Endothelial cell (in vitro differentiated cells): ENCODE data around the gene HERC2. TPM values are rescaled to one million over a fixed set of nuclear protein-coding genes. Genes with fewer than 3 reads are reported as not detected.
"Not testable (repeated sequence)": the region's sequence is repeated elsewhere in the genome, so short reads cannot be mapped to it uniquely, and the experiment has no call there.

Source experiments
- DNase-seq: peaks from one replicate; pipeline ENCODE4 v3.0.0; 2021; ENCODE audit warnings: low spot score
- H3K27ac Mint-ChIP-seq: one replicate; pipeline ENCODE4 v1.8.0; 2021; ENCODE audit warnings: mixed read lengths, inconsistent platforms; ENCODE audit not compliant: unreplicated experiment
- H3K27me3 Mint-ChIP-seq: one replicate; pipeline ENCODE4 v1.8.0; 2021; ENCODE audit warnings: mild to moderate bottlenecking, moderate library complexity, mixed read lengths, inconsistent platforms; ENCODE audit not compliant: unreplicated experiment
- H3K36me3 Mint-ChIP-seq: one replicate; pipeline ENCODE4 v1.8.0; 2021; ENCODE audit warnings: mild to moderate bottlenecking, low read depth, mixed read lengths, inconsistent platforms; ENCODE audit not compliant: unreplicated experiment
- H3K4me1 Mint-ChIP-seq: one replicate; pipeline ENCODE4 v1.8.0; 2021; ENCODE audit warnings: mild to moderate bottlenecking, mixed read lengths, inconsistent platforms; ENCODE audit not compliant: unreplicated experiment
- H3K4me3 Mint-ChIP-seq: one replicate; pipeline ENCODE4 v1.8.0; 2021; ENCODE audit warnings: mild to moderate bottlenecking, mixed read lengths, inconsistent platforms; ENCODE audit not compliant: unreplicated experiment
- H3K9me3 Mint-ChIP-seq: one replicate; pipeline ENCODE4 v1.8.0; 2021; ENCODE audit warnings: mixed read lengths, inconsistent platforms; ENCODE audit not compliant: unreplicated experiment
- CTCF ChIP-seq: fragments of 200-600 bp; sonication (generic); IDR thresholded peaks from one replicate; pipeline ENCODE4 v1.5.0; 2021; ENCODE audit warnings: antibody characterized with exemption; ENCODE audit not compliant: unreplicated experiment
- total RNA-seq: library from RNA; stranded (reverse); fragmentation: NEBNext Ultra II Directional; extraction: Animal tissue kit (Norgen Biotek cat#: 25700); gene quantifications from one replicate; pipeline ENCODE4 v1.2.1, GENCODE V29; 2021; ENCODE audit not compliant: unreplicated experiment

The HERC2 gene
- total RNA-seq, 1 donor from 2014 or later: 84.6 TPM

- no peaks in the 10 kb centered on the region for H3K9me3 Mint-ChIP-seq
- peak overlapping the region; percentile 16 for H3K27ac Mint-ChIP-seq
- peaks cover 25% of the 10 kb centered on the region for H3K36me3 Mint-ChIP-seq
- no peak for TF ChIP-seq CTCF
- H3K4me1 Mint-ChIP-seq: peaks cover 2% of the 10 kb centered on the region
- no peak for DNase-seq
- H3K4me3 Mint-ChIP-seq: no peak overlapping the region
- H3K27me3 Mint-ChIP-seq: no peaks in the 10 kb centered on the region
Observed at GRCh38 chr15:28208583-28208982, 113.4 kb downstream of the HERC2 start.

- H3K27ac Mint-ChIP-seq, H3K4me3 Mint-ChIP-seq, H3K9me3 Mint-ChIP-seq, H3K4me1 Mint-ChIP-seq, DNase-seq, H3K27me3 Mint-ChIP-seq: not testable (repeated sequence)
- peaks cover 32% of the 10 kb centered on the region for H3K36me3 Mint-ChIP-seq
Observed at GRCh38 chr15:28205640-28206039, 116.3 kb downstream of the HERC2 start.

- Mint-ChIP-seq H3K36me3 (peaks cover 42% of the 10 kb centered on the region), H3K4me1 (peaks cover 13% of the 10 kb centered on the region)
- DNase-seq, H3K27me3 Mint-ChIP-seq, H3K4me3 Mint-ChIP-seq, H3K9me3 Mint-ChIP-seq, H3K27ac Mint-ChIP-seq: not testable (repeated sequence)
Observed at GRCh38 chr15:28203055-28203828, 118.7 kb downstream of the HERC2 start.

- not testable (repeated sequence) for H3K4me3 Mint-ChIP-seq, H3K9me3 Mint-ChIP-seq, H3K27me3 Mint-ChIP-seq, DNase-seq, H3K27ac Mint-ChIP-seq
- Mint-ChIP-seq H3K36me3 (peaks cover 41% of the 10 kb centered on the region), H3K4me1 (peaks cover 13% of the 10 kb centered on the region)
Observed at GRCh38 chr15:28202124-28202523, 119.9 kb downstream of the HERC2 start.

GRCh38 chr15:28198215-28198614 is 123.8 kb downstream of the HERC2 start:
- not testable (repeated sequence) for H3K4me3 Mint-ChIP-seq, H3K27ac Mint-ChIP-seq, H3K27me3 Mint-ChIP-seq, DNase-seq, H3K9me3 Mint-ChIP-seq
- H3K36me3 Mint-ChIP-seq: peaks cover 44% of the 10 kb centered on the region
- H3K4me1 Mint-ChIP-seq: peaks cover 10% of the 10 kb centered on the region

- H3K36me3 Mint-ChIP-seq: peaks cover 44% of the 10 kb centered on the region
- DNase-seq, H3K9me3 Mint-ChIP-seq, H3K4me3 Mint-ChIP-seq, H3K27me3 Mint-ChIP-seq, H3K27ac Mint-ChIP-seq: not testable (repeated sequence)
- H3K4me1 Mint-ChIP-seq: peaks cover 10% of the 10 kb centered on the region
Observed at GRCh38 chr15:28197694-28198093, 124.3 kb downstream of the HERC2 start.

GRCh38 chr15:28196581-28196980 is 125.4 kb downstream of the HERC2 start:
- not testable (repeated sequence) for H3K27me3 Mint-ChIP-seq, H3K9me3 Mint-ChIP-seq, H3K27ac Mint-ChIP-seq, H3K4me3 Mint-ChIP-seq, DNase-seq
- Mint-ChIP-seq H3K36me3 (peaks cover 37% of the 10 kb centered on the region), H3K4me1 (peaks cover 10% of the 10 kb centered on the region)

GRCh38 chr15:28192772-28193171 is 129.2 kb downstream of the HERC2 start:
- TF ChIP-seq CTCF: no peak
- Mint-ChIP-seq H3K27me3 (peaks cover 7% of the 10 kb centered on the region), H3K9me3 (no peaks in the 10 kb centered on the region), H3K4me3 (no peak overlapping the region), H3K27ac (no peak overlapping the region), H3K4me1 (no peaks in the 10 kb centered on the region), H3K36me3 (peaks cover 22% of the 10 kb centered on the region)
- no peak for DNase-seq
